ENCODE results near the gene CCDC157. TPM values are rescaled to one million over a fixed set of nuclear protein-coding genes. Genes with fewer than 3 reads are reported as not detected.

CCDC157 gene
- total and polyA plus RNA-seq, 2 of the 4 experiments (the other 2 are of a cell fraction), result 0.90 to 2.2 TPM

- H3K79me1 ChIP-seq (ENCODE audit: low read depth in 1 of 2, low read length in 2 of 2), result peaks cover 19 to 30% of the 10 kb centered on the region in 2 experiments
- CTCF ChIA-PET, result interaction anchor here (0.7 to 1.1 kb wide), 2 partner anchors 41 to 116 kb away, joined by 3 read pairs; no protein-coding TSS in a partner anchor
- H3K9me3 ChIP-seq (ENCODE audit: control insufficient read depth, insufficient read depth, low read length), result no peaks in the 10 kb centered on the region
- peaks cover 24% of the 10 kb centered on the region for H3K9me1 ChIP-seq (ENCODE audit: insufficient read depth, low read length)
- no peak overlapping the region for H2AK9ac ChIP-seq (replicated peaks; ENCODE audit: low read depth, low read length, poor library complexity)
- H4K5ac ChIP-seq (ENCODE audit: low read depth, low read length), result no peak overlapping the region
- no peak for DNase-seq
- no TSS peak for BruUV-seq (replicated peaks)
- H3K4me1 ChIP-seq (ENCODE audit: control insufficient read depth, insufficient read depth, low read length), result peaks cover 26% of the 10 kb centered on the region
- no peak overlapping the region for H3K23ac ChIP-seq (ENCODE audit: low read depth, low read length)
- no peak overlapping the region for H2BK120ac ChIP-seq (ENCODE audit: low read depth, low read length)
- in situ Hi-C loops (cut with MboI; ENCODE audit: low sequenced_read_pairs), result no loop called here
- no peak overlapping the region for H2AK5ac ChIP-seq (ENCODE audit: low read depth, low read length)
- intact Hi-C loops (cut with micrococcal nuclease), result no loop called here
- H3K4me2 ChIP-seq (ENCODE audit: low read depth, low read length), result no peak overlapping the region
- no peaks in the 10 kb centered on the region for H3K27me3 ChIP-seq (ENCODE audit: control insufficient read depth, insufficient read depth, low read length)
- no peak overlapping the region for H4K91ac ChIP-seq (ENCODE audit: insufficient read depth, low read depth, low read length)
- dilution Hi-C loops (cut with HindIII; ENCODE audit: low sequenced_read_pairs, unreplicated experiment), result no loop called here
- ATAC-seq (ENCODE audit: low read depth), result no peak
- H3K4ac ChIP-seq (ENCODE audit: low read depth, low read length), result no peak overlapping the region
- H4K8ac ChIP-seq (ENCODE audit: low read depth in 2 of 2, low read length in 2 of 2), result no peak overlapping the region; a peak in 1 of 4 replicates
- H3K27ac ChIP-seq (ENCODE audit: insufficient read depth, low read length), result no peak overlapping the region
- H4K20me1 ChIP-seq (ENCODE audit: insufficient read depth, low read length), result peaks cover 24% of the 10 kb centered on the region
- H3K18ac ChIP-seq (ENCODE audit: low read depth, low read length), result no peak overlapping the region
- H2BK20ac ChIP-seq (ENCODE audit: low read depth, low read length), result no peak overlapping the region
- no peak overlapping the region for H2AFZ ChIP-seq (replicated peaks; ENCODE audit: low read length, poor library complexity)
- no peak overlapping the region for H3K9ac ChIP-seq (ENCODE audit: low read depth, low read length)
- no peak overlapping the region for H3K56ac ChIP-seq (ENCODE audit: extremely low read depth, insufficient read depth, low read length)
- TF ChIP-seq BHLHE40 (IDR thresholded peaks at IDR 0.05; ENCODE audit: low read depth, low read length), result no peak
- no peak for TF ChIP-seq RAD21 (IDR thresholded peaks at IDR 0.05; ENCODE audit: low read length)
- WGBS, 2 experiments (ENCODE audit: extremely low coverage in 2 of 2, insufficient read length in 1 of 2), result no CpG with 5 or more reads among the region's 3 CpGs
- POLR2A ChIA-PET (ENCODE audit: unreplicated experiment), result no interaction called here
- no peak overlapping the region for H3K14ac ChIP-seq (replicated peaks; ENCODE audit: low read depth, low read length)
- no peak overlapping the region for H2BK15ac ChIP-seq (ENCODE audit: low read depth, low read length)
- peaks cover 18% of the 10 kb centered on the region for H3K36me3 ChIP-seq (ENCODE audit: control insufficient read depth, insufficient read depth, low read length)
- no peak overlapping the region for H3K4me3 ChIP-seq (ENCODE audit: insufficient read depth, low read depth, low read length)
- H2BK5ac ChIP-seq (ENCODE audit: low read depth, low read length, poor library complexity, severe bottlenecking), result peak overlapping the region; percentile 22
Observed at GRCh38 chr22:30328466-30329049, 28.2 kb upstream of the CCDC157 start.

All from IMR-90 (cell line).